ENCODE results near the gene SNAPC2.

Gene SNAPC2

DNA sequence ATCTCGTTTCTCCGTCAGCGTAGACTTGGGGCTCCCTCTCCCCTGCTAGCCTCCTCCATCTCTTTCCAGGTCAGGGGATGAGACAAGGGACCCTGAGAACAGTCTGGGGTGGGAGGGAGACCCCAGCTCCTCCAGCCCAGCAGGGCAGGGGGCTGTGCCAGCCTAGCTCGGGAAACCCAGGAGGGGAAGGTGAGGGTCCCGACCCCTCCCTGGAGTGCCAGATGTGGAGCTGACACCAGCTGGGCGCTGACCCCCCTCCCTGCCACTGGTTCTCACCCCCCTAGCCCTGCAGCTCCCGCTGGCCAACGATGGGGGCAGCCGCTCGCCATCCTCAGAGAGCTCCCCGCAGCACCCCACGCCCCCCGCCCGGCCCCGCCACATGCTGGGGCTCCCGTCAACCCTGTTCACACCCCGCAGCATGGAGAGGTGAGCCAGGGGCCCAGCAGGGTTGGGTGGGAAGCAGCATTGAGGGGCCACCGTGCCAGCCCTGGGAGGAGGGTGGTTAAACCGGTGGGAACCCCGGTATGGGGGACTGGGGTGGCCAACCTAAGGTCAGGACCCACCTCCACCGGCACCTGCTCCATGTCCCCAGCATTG, 10.6 kb upstream of the SNAPC2 start:
- DNase-seq: no peak
- Histone ChIP-seq H3K27me3 (ENCODE audit: insufficient read depth, low read depth, severe bottlenecking) (no peaks in the 10 kb centered on the region), H3K9me3 (ENCODE audit: severe bottlenecking) (no peaks in the 10 kb centered on the region), H3K4me3 (ENCODE audit: low read depth, low read length) (no peak overlapping the region), H3K27ac (no peak overlapping the region), H3K36me3 (peaks cover 55% of the 10 kb centered on the region)
- TF ChIP-seq CTCF (IDR thresholded peaks at IDR 0.05; ENCODE audit: low read depth, low read length): no peak

- Histone ChIP-seq H3K27ac (no peak overlapping the region), H3K4me3 (ENCODE audit: low read depth, low read length) (no peak overlapping the region), H3K9me3 (ENCODE audit: severe bottlenecking) (no peaks in the 10 kb centered on the region), H3K27me3 (ENCODE audit: insufficient read depth, low read depth, severe bottlenecking) (no peaks in the 10 kb centered on the region), H3K36me3 (peaks cover 48% of the 10 kb centered on the region)
- DNase-seq: no peak
- no peak for TF ChIP-seq CTCF (IDR thresholded peaks at IDR 0.05; ENCODE audit: low read depth, low read length)
Observed at GRCh38 chr19:7910321-7911161, 9.6 kb upstream of the SNAPC2 start.

- Histone ChIP-seq H3K4me3 (ENCODE audit: low read depth, low read length) (no peak overlapping the region), H3K27me3 (ENCODE audit: insufficient read depth, low read depth, severe bottlenecking) (no peaks in the 10 kb centered on the region), H3K27ac (no peak overlapping the region), H3K9me3 (ENCODE audit: severe bottlenecking) (no peaks in the 10 kb centered on the region), H3K36me3 (peaks cover 37% of the 10 kb centered on the region)
- no peak for DNase-seq
- TF ChIP-seq CTCF (IDR thresholded peaks at IDR 0.05; ENCODE audit: low read depth, low read length): no peak
Observed at GRCh38 chr19:7911508-7912143, 8.5 kb upstream of the SNAPC2 start.

- Histone ChIP-seq H3K4me3 (ENCODE audit: low read depth, low read length) (no peak overlapping the region), H3K36me3 (peaks cover 34% of the 10 kb centered on the region), H3K9me3 (ENCODE audit: severe bottlenecking) (peaks cover 4% of the 10 kb centered on the region), H3K27ac (no peak overlapping the region), H3K27me3 (ENCODE audit: insufficient read depth, low read depth, severe bottlenecking) (no peaks in the 10 kb centered on the region)
- no peak for TF ChIP-seq CTCF (IDR thresholded peaks at IDR 0.05; ENCODE audit: low read depth, low read length)
- peak; percentile 5 for DNase-seq
Observed at GRCh38 chr19:7912144-7912696, 7.9 kb upstream of the SNAPC2 start.

- no peaks in the 10 kb centered on the region for H3K27me3 ChIP-seq (ENCODE audit: insufficient read depth, low read depth, severe bottlenecking)
Observed at GRCh38 chr19:7912697-7913564, 7.2 kb upstream of the SNAPC2 start.

More at GRCh38 chr19:7912697-7913564, 7.2 kb upstream of the SNAPC2 start:
- no peak overlapping the region for H3K4me3 ChIP-seq (ENCODE audit: low read depth, low read length)
- no peak for TF ChIP-seq CTCF (IDR thresholded peaks at IDR 0.05; ENCODE audit: low read depth, low read length)
- DNase-seq: peak; percentile 8
- peaks cover 4% of the 10 kb centered on the region for H3K9me3 ChIP-seq (ENCODE audit: severe bottlenecking)
- H3K36me3 ChIP-seq: peaks cover 31% of the 10 kb centered on the region
- no peak overlapping the region for H3K27ac ChIP-seq

Measured in WERI-Rb-1 (cell line).